ENCODE measurements around the gene PIK3R1.
"Not testable (repeated sequence)": the region's sequence is repeated elsewhere in the genome, so short reads cannot be mapped to it uniquely, and the experiment has no call there.

The PIK3R1 gene

GRCh38 chr5:68191083-68191791, 24.3 kb upstream of the PIK3R1 start:
- TF ChIP-seq, protein P1, sequence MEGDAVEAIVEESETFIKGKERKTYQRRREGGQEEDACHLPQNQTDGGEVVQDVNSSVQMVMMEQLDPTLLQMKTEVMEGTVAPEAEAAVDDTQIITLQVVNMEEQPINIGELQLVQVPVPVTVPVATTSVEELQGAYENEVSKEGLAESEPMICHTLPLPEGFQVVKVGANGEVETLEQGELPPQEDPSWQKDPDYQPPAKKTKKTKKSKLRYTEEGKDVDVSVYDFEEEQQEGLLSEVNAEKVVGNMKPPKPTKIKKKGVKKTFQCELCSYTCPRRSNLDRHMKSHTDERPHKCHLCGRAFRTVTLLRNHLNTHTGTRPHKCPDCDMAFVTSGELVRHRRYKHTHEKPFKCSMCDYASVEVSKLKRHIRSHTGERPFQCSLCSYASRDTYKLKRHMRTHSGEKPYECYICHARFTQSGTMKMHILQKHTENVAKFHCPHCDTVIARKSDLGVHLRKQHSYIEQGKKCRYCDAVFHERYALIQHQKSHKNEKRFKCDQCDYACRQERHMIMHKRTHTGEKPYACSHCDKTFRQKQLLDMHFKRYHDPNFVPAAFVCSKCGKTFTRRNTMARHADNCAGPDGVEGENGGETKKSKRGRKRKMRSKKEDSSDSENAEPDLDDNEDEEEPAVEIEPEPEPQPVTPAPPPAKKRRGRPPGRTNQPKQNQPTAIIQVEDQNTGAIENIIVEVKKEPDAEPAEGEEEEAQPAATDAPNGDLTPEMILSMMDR (IDR thresholded peaks at IDR 0.05; ENCODE audit: low read depth, low read length, missing control alignments), result no peak
- no peak for DNase-seq (ENCODE audit: low read depth)

DNA sequence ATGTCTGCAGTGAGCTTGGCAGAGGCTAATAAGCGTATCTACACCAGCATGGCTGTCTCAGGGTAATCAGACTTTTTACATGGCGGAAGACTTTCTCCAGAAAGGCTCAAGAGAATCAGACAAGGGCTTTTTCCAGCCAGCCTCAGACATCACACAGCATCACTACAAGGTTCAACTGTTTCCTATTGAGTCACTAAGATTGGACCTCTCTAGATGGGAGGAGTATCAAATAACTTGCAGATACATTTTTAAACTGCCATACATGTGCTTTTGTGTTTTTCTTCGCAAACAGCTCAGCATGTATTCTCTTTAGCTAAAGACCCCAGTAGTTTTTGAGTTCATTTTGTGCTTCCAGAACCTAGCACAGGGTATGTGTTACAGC, 22.9 kb upstream of the PIK3R1 start:
- TF ChIP-seq, protein P1 (IDR thresholded peaks at IDR 0.05; ENCODE audit: low read depth, low read length, missing control alignments), result no peak
- DNase-seq (ENCODE audit: low read depth), result no peak
- H3K4me3 ChIP-seq (ENCODE audit: low read depth, low read length), result no peak overlapping the region

More at GRCh38 chr5:68191083-68191791, 24.3 kb upstream of the PIK3R1 start:
- H3K4me3 ChIP-seq (ENCODE audit: low read depth, low read length), result no peak overlapping the region

- DNase-seq (ENCODE audit: low read depth), result no peak
- H3K4me3 ChIP-seq (ENCODE audit: low read depth, low read length), result no peak overlapping the region
Measured at GRCh38 chr5:68193481-68194036, 22.0 kb upstream of the PIK3R1 start.

DNA sequence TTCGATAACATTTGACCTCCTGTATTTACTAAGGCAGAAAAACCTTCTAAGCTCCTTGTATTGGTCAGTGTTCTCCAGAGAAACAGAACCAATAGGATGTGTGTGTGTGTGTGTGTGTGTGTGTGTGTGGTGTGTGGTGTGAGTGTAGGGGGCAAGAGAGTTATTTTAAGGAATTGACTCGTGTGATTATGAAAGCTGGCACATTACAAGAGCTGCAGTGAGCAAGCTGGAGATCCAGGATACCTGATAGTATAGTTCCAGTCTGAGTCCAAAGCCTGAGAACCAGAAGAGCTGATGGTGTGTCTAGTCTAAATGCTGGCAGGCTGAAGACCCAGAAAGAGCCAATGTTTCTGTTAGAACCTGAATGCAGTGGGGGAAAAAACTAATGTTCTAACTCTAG, 21.2 kb upstream of the PIK3R1 start:
- TF ChIP-seq, protein P1 (IDR thresholded peaks at IDR 0.05; ENCODE audit: low read depth, low read length, missing control alignments), result no peak
- no peak overlapping the region for H3K4me3 ChIP-seq (ENCODE audit: low read depth, low read length)
- no peak for DNase-seq (ENCODE audit: low read depth)

More at GRCh38 chr5:68193481-68194036, 22.0 kb upstream of the PIK3R1 start:
- TF ChIP-seq, protein P1 (IDR thresholded peaks at IDR 0.05; ENCODE audit: low read depth, low read length, missing control alignments), result no peak

- no peak for DNase-seq (ENCODE audit: low read depth)
- TF ChIP-seq, protein P1 (IDR thresholded peaks at IDR 0.05; ENCODE audit: low read depth, low read length, missing control alignments), result no peak
- no peak overlapping the region for H3K4me3 ChIP-seq (ENCODE audit: low read depth, low read length)
Measured at GRCh38 chr5:68195137-68195536, 20.4 kb upstream of the PIK3R1 start.

- TF ChIP-seq, protein P1 (IDR thresholded peaks at IDR 0.05; ENCODE audit: low read depth, low read length, missing control alignments), result no peak
- H3K4me3 ChIP-seq (ENCODE audit: low read depth, low read length), result no peak overlapping the region
- DNase-seq (ENCODE audit: low read depth), result peak; percentile 62
Measured at GRCh38 chr5:68196876-68197275, 18.7 kb upstream of the PIK3R1 start.

DNA sequence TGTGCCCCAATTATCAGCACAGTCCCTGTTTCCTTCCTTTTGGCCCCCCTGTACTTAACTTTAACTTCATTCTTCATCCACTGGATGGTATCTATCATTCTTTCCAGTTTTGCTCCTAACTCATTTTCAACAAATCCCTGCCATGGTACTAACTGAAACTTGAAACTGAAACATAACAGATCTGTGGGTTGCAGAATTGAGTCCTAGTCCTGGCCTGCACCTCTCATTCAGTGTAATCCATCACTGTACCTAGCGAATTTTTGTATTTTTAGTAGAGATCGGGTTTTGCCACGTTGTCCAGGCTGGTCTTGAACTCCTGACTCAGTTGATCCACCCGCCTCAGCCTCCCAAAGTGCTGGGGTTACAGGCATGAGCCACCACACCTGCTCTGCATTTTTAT, 15.3 kb upstream of the PIK3R1 start:
- DNase-seq (ENCODE audit: low read depth), result no peak
- TF ChIP-seq, protein P1 (IDR thresholded peaks at IDR 0.05; ENCODE audit: low read depth, low read length, missing control alignments), result no peak

GRCh38 chr5:68210654-68211053, 4.9 kb upstream of the PIK3R1 start:
- not testable (repeated sequence) for H3K4me3 ChIP-seq (ENCODE audit: low read depth, low read length); DNase-seq (ENCODE audit: low read depth)

More for the DNA sequence above, 15.3 kb upstream of the PIK3R1 start:
- H3K4me3 ChIP-seq (ENCODE audit: low read depth, low read length), result no peak overlapping the region

Data from GM12864 (cell line).